PC-3 (cell line): ENCODE measurements around the gene MTM1. TPM values are rescaled to one million over a fixed set of nuclear protein-coding genes. Genes with fewer than 3 reads are reported as not detected.

ENCODE experiments used
- ATAC-seq: fragments of 200-7000 bp; cut with Tn5 transposase; 2 replicates; pipeline ENCODE4 v1.9.1; 2020; ENCODE audit warnings: mild to moderate bottlenecking, moderate library complexity
- BruUV-seq: library from RNA; stranded (reverse); fragments of 400-500 nt; replicated peaks from 2 replicates; lab custom pipeline; 2021; lab: Mats Ljungman, UMichigan
- CTCF ChIA-PET: fragments of 300-600 bp; sonication (Branson Sonifier 250); formaldehyde crosslinking; loops from one replicate; lab custom pipeline; 2022; ENCODE audit warnings: antibody characterized with exemption; lab: Charles Lee
- POLR2A ChIA-PET: fragments of 300-600 bp; sonication (Branson Sonifier 250); formaldehyde crosslinking; loops from one replicate; lab custom pipeline; 2022; ENCODE audit warnings: antibody characterized with exemption; ENCODE audit not compliant: unreplicated experiment; lab: Charles Lee
- DNase-seq: peaks from one replicate; pipeline ENCODE4 v3.0.0-alpha.2; 2015
- H2AFZ ChIP-seq: fragments of 300-600 bp; sonication (generic); 2 replicates; pipeline ENCODE4 v1.6.0; 2016; ENCODE audit warnings: antibody characterized with exemption, low read length
- H3F3A ChIP-seq: fragments of 300-600 bp; sonication (generic); one replicate; pipeline ENCODE4 v1.6.0; 2017; ENCODE audit warnings: antibody characterized with exemption, low read length, control low read depth, mild to moderate bottlenecking; ENCODE audit not compliant: unreplicated experiment
- H3K27ac ChIP-seq: fragments of 300-600 bp; sonication (generic); 2 replicates; pipeline ENCODE4 v1.5.1; 2016; ENCODE audit warnings: mild to moderate bottlenecking, low read length
- H3K27me3 ChIP-seq: fragments of 300-600 bp; sonication (generic); 2 replicates; pipeline ENCODE4 v1.6.1; 2016; ENCODE audit warnings: low read length, mixed read lengths
- H3K36me3 ChIP-seq: fragments of 300-600 bp; sonication (generic); 2 replicates; pipeline ENCODE4 v1.6.1; 2016; ENCODE audit warnings: low read depth, mixed run types, low read length, mixed read lengths
- H3K4me1 ChIP-seq: fragments of 300-600 bp; sonication (generic); 2 replicates; pipeline ENCODE4 v1.5.1; 2016; ENCODE audit warnings: low read length; ENCODE audit not compliant: insufficient read depth
- H3K4me2 ChIP-seq: fragments of 300-600 bp; sonication (generic); 2 replicates; pipeline ENCODE4 v1.6.0; 2016; ENCODE audit warnings: low read length
- H3K4me3 ChIP-seq: fragments of 300-600 bp; sonication (generic); 2 replicates; pipeline ENCODE4 v1.5.1; 2016; ENCODE audit warnings: mild to moderate bottlenecking, low read length, mixed read lengths
- H3K79me2 ChIP-seq: fragments of 300-600 bp; sonication (generic); 2 replicates; pipeline ENCODE4 v1.6.1; 2017; ENCODE audit warnings: low read length, mixed read lengths
- H3K9ac ChIP-seq: fragments of 300-600 bp; sonication (generic); 2 replicates; pipeline ENCODE4 v1.6.0; 2016; ENCODE audit warnings: mild to moderate bottlenecking, low read length
- H3K9me2 ChIP-seq: fragments of 300-600 bp; sonication (generic); replicated peaks from 2 replicates; pipeline ENCODE4 v1.6.1; 2016; ENCODE audit warnings: mixed run types, low read length, mixed read lengths
- H3K9me3 ChIP-seq: fragments of 300-600 bp; sonication (generic); 2 replicates; pipeline ENCODE4 v1.6.1; 2016; ENCODE audit warnings: low read length, mixed read lengths
- H4K20me1 ChIP-seq: fragments of 300-600 bp; sonication (generic); 2 replicates; pipeline ENCODE4 v1.6.1; 2016; ENCODE audit warnings: low read length, mixed read lengths
- CTCF ChIP-seq: fragments of 300-600 bp; sonication (generic); conservative IDR thresholded peaks from 2 replicates; pipeline ENCODE4 v1.5.1; 2017; ENCODE audit warnings: antibody characterized with exemption, low read depth, mild to moderate bottlenecking, low read length
- EZH2 ChIP-seq: fragments of 300-600 bp; sonication (generic); IDR thresholded peaks from one replicate; pipeline ENCODE4 v1.6.1; 2017; ENCODE audit warnings: antibody characterized with exemption, mild to moderate bottlenecking, low read length; ENCODE audit not compliant: unreplicated experiment
- EZH2phosphoT487 ChIP-seq: fragments of 300-600 bp; sonication (generic); IDR thresholded peaks from 2 replicates; pipeline ENCODE4 v1.6.1; 2018; ENCODE audit warnings: mild to moderate bottlenecking, antibody characterized with exemption, low read length, borderline replicate concordance
- intact Hi-C: fragments of 100-400 bp; cut with micrococcal nuclease; formaldehyde crosslinking; loops from 2 replicates; pipeline ENCODE4 v1.9.0; 2023
- total RNA-seq: library from RNA; depleted of rRNA; stranded (reverse); fragments of >200 nt; gene quantifications from 2 replicates; pipeline ENCODE4 v1.2.3, GENCODE V29; 2014

The MTM1 gene
- total RNA-seq, 1 experiment from 2014 or later: 13.7 TPM

- no TSS peak for BruUV-seq
- ATAC-seq: peak; percentile 79
- TF ChIP-seq CTCF: no peak
- no peak for TF ChIP-seq EZH2phosphoT487
- no peak for TF ChIP-seq EZH2
These were observed 120.6 kb downstream of the MTM1 start for GRCh38 chrX:150688911-150689451.

GRCh38 chrX:150690126-150690525 is 121.7 kb downstream of the MTM1 start:
- H3K9ac ChIP-seq: peak overlapping the region; percentile 48; the same call in 1 of the 2 replicates
- H3F3A ChIP-seq: peaks cover 9% of the 10 kb centered on the region
- H3K4me3 ChIP-seq: peak overlapping the region; percentile 46; the same call in 1 of the 2 replicates
- ATAC-seq (peak; percentile 32), DNase-seq (peak; percentile 95)
- CTCF ChIA-PET: interaction anchor here (0.5 kb wide), 1 partner anchor 31 kb away, joined by 3 read pairs; no protein-coding TSS in a partner anchor
- H3K9me3 ChIP-seq: peaks cover 13% of the 10 kb centered on the region
- H3K79me2 ChIP-seq: peaks cover 23% of the 10 kb centered on the region
- peaks cover 38% of the 10 kb centered on the region for H3K4me1 ChIP-seq
- H2AFZ ChIP-seq: no peak overlapping the region
- no peaks in the 10 kb centered on the region for H3K9me2 ChIP-seq
- H3K4me2 ChIP-seq: peak overlapping the region; percentile 61
- H4K20me1 ChIP-seq: no peaks in the 10 kb centered on the region
- no TSS peak for BruUV-seq
- TF ChIP-seq EZH2phosphoT487: no peak
- TF ChIP-seq CTCF: no peak
- TF ChIP-seq EZH2: no peak
- intact Hi-C loops: no loop called here
- POLR2A ChIA-PET: interaction anchor here (0.6 kb wide), 1 partner anchor 751 kb away, joined by 3 read pairs; no protein-coding TSS in a partner anchor
- peaks cover 16% of the 10 kb centered on the region; the same call in 1 of the 2 replicates for H3K36me3 ChIP-seq
- H3K27ac ChIP-seq: peak overlapping the region; percentile 92
- H3K27me3 ChIP-seq: no peaks in the 10 kb centered on the region

More at GRCh38 chrX:150688911-150689451, 120.6 kb downstream of the MTM1 start:
- ChIA-PET POLR2A (no interaction called here), CTCF (no interaction called here)
- peak; percentile 97 for DNase-seq
- Histone ChIP-seq H3K27ac (peak overlapping the region; percentile 92), H3K9me3 (peaks cover 13% of the 10 kb centered on the region), H3K4me3 (peak overlapping the region; percentile 46; the same call in 1 of the 2 replicates), H2AFZ (peak overlapping the region; percentile 44; the same call in 1 of the 2 replicates), H3K9ac (no peak overlapping the region; the same call in 1 of the 2 replicates), H4K20me1 (no peaks in the 10 kb centered on the region), H3K4me2 (peak overlapping the region; percentile 61), H3K9me2 (no peaks in the 10 kb centered on the region), H3K79me2 (peaks cover 12% of the 10 kb centered on the region), H3K36me3 (peaks cover 16% of the 10 kb centered on the region; the same call in 1 of the 2 replicates), H3K4me1 (peaks cover 27% of the 10 kb centered on the region), H3K27me3 (no peaks in the 10 kb centered on the region), H3F3A (peaks cover 7% of the 10 kb centered on the region)
- intact Hi-C loops: no loop called here

GRCh38 chrX:150692296-150692695 is 123.9 kb downstream of the MTM1 start:
- TSS peak; percentile 43 for BruUV-seq

More at GRCh38 chrX:150692296-150692695, 123.9 kb downstream of the MTM1 start:
- peaks cover 9% of the 10 kb centered on the region for H3F3A ChIP-seq
- no peaks in the 10 kb centered on the region for H4K20me1 ChIP-seq
- TF ChIP-seq EZH2: no peak
- intact Hi-C loops: no loop called here
- no peak for ATAC-seq
- H3K36me3 ChIP-seq: peaks cover 16% of the 10 kb centered on the region; the same call in 1 of the 2 replicates
- peaks cover 44% of the 10 kb centered on the region for H3K79me2 ChIP-seq
- H3K9me2 ChIP-seq: no peaks in the 10 kb centered on the region
- ChIA-PET POLR2A (no interaction called here), CTCF (no interaction called here)
- peak overlapping the region; percentile 91 for H3K4me2 ChIP-seq
- no peaks in the 10 kb centered on the region for H3K27me3 ChIP-seq
- no peak overlapping the region; the same call in 1 of the 2 replicates for H3K27ac ChIP-seq
- DNase-seq: no peak
- H3K9me3 ChIP-seq: peaks cover 13% of the 10 kb centered on the region
- H2AFZ ChIP-seq: peak overlapping the region; percentile 90
- peak overlapping the region; percentile 76; the same call in 1 of the 2 replicates for H3K9ac ChIP-seq
- H3K4me1 ChIP-seq: peaks cover 47% of the 10 kb centered on the region
- peak overlapping the region; percentile 72 for H3K4me3 ChIP-seq
